HG02973 (cell line): Measurements from ENCODE around the gene LDHAL6A.
"Not testable (repeated sequence)": the region's sequence is repeated elsewhere in the genome, so short reads cannot be mapped to it uniquely, and the experiment has no call there.

ENCODE experiments used
- ATAC-seq: cut with Tn5 transposase; IDR thresholded peaks from one replicate; pipeline ENCODE4 v1.9.1; 2021; ENCODE audit warnings: moderate library complexity; ENCODE audit not compliant: unreplicated experiment

Gene LDHAL6A

GRCh38 chr11:18455686-18456372, at the start of gene LDHAL6A:
Gene LDHAL6A (plus strand): TSS chr11:18455856. CDS start chr11:18456681, 825 bp downstream.
- ATAC-seq = no peak

DNA sequence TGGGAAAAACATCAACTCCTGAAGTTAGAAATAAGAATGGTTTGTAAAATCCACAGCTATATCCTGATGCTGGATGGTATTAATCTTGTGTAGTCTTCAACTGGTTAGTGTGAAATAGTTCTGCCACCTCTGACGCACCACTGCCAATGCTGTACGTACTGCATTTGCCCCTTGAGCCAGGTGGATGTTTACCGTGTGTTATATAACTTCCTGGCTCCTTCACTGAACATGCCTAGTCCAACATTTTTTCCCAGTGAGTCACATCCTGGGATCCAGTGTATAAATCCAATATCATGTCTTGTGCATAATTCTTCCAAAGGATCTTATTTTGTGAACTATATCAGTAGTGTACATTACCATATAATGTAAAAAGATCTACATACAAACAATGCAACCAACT, 48.3 kb upstream of the LDHAL6A start:
- ATAC-seq = not testable (repeated sequence)

GRCh38 chr11:18408558-18409291, 46.9 kb upstream of the LDHAL6A start:
- ATAC-seq = no peak

DNA sequence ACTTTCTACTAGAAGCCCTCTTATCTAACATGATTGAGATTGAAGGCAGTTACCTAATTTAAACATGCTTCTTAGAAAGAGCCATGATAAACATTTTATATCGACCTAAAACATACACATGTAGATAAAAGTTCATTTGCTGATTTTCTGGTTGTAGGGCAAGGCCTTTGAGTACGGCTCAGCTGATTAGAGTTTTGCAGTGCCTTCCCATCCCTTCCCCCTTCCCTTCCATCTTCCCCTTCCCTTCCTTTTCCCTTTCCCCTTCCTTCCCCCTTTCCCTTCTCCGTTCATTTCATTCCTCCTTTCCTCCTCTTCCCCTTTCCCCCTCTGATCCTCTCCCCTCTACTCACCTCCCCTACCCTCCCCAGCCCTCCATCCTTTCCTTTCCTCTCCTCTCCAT, 39.2 kb upstream of the LDHAL6A start:
- ATAC-seq = no peak

GRCh38 chr11:18419040-18419439, 36.6 kb upstream of the LDHAL6A start:
- no peak for ATAC-seq

DNA sequence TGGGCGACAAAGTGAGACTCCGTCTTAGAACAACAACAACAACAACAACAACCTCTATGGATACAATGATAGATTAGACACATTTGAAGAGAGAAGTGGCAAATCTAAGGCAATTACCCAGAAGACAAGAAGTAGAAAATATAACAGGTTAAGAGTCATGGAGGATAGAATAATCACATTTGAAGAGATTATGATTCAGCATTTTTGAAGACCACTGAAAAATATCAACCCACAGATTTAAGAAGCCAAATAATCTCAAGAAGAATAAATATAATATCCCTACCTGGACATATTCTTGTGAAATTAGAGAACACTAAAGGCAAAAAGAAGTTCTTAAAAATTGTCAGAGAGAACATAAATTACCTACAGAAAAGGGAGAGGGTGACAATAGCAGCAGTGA, 35.6 kb upstream of the LDHAL6A start:
- ATAC-seq = no peak

GRCh38 chr11:18427240-18427639, 28.4 kb upstream of the LDHAL6A start:
- no peak for ATAC-seq

- no peak for ATAC-seq
These were observed 26.3 kb upstream of the LDHAL6A start for GRCh38 chr11:18429332-18429731.

GRCh38 chr11:18438691-18439090, 17.0 kb upstream of the LDHAL6A start:
- ATAC-seq = no peak

DNA sequence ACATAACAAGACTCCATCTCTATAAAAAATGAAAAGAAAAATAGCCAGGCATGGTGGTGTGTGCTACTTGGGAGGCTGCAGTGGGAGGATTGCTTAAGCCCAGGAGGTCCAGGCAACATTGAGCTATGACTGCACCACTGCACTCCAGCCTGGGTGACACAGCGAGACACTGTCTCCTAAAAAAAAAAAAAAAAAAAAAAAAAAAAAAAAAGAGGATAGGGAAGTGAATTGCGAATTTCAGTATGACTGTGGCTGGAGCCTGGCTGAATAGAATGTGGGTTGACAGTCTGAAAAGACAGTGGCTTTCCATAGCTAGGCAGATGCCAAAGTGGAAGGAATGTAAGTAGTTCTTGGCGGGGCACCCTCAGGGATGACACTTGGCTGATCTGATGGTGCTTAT, 6.4 kb upstream of the LDHAL6A start:
- no peak for ATAC-seq

DNA sequence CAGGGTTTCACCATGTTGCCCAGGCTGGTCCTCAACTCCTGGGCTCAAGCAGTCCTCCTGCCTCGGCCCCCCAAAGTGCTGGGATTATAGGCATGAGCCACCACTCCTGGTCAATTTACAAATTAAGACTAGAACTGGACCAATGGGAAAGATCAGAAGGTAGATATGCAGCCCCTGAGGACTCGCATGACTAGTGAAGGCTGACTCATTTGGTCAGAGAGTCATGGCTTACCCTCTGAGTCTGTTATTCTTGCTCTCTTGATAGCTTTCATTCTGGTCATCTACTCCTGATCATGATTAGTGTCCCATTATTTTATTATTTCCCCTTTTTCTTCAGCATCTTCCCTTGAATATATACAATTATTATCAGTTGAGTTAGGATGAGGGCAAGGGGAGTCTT, 2.7 kb upstream of the LDHAL6A start:
- ATAC-seq = no peak

- no peak for ATAC-seq
These were observed 1.8 kb downstream of the LDHAL6A start for GRCh38 chr11:18457450-18457849.

DNA sequence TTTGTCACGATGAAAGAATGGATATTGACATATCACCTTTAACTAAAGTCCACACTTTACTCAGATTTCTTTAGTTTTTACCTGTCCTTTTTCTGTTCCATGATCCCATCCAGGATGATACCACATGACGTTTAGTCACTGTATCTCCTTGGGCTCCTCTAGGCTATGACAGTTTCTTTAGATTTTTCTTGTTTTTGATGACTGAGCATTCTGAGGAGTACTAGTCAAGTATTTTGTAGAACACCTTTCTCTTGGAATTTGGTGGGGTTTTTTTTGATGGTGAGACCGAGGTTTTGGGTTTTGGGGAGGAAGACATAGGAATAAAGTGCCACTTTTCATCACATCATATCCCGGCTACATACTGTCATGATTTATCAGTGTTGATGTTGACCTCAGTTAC, 4.0 kb downstream of the LDHAL6A start:
- no peak for ATAC-seq

DNA sequence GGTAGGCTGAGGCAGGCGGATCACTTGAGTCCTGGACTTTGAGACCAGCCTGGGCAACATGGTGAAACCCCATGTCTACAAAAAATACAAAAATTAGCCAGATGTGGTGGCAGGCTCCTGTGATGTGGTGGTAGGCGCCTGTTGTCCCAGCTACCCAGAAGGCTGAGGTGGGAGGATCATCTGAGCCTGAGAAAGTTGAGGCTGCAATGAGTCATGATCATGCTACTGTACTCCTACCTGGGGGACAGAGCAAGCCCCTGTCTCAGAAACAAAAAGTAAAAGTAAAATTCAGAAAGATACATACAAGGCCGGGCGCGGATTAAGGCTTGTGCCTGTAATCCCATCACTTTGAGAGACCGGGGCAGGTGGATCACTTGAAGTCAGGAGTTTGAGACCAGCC, 6.3 kb downstream of the LDHAL6A start:
- no peak for ATAC-seq

- no peak for ATAC-seq
These were observed 7.8 kb downstream of the LDHAL6A start for GRCh38 chr11:18463439-18463838.

- no peak for ATAC-seq
These were observed 10.7 kb downstream of the LDHAL6A start for GRCh38 chr11:18466402-18466801.

GRCh38 chr11:18468059-18468458, 12.4 kb downstream of the LDHAL6A start:
- ATAC-seq = no peak

GRCh38 chr11:18468961-18469360, 13.3 kb downstream of the LDHAL6A start:
- no peak for ATAC-seq

DNA sequence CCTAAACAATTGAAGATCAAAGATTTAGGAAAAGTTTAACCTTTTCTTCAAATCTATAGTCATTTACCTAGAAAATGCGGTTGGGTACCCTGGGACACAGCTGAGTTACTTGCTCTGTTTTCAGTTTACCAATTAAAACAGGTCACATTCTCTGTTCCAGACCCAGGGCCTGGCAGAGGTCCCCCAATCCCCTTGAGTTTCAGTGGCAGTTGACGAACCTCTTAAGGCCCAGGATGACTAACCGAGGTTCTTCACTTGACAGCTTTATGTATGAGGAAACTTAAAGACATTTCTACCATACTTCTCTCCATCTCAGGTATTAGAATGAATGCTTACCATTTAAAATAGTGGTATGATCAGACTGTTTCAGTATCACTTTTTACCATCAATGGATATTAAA, 16.3 kb downstream of the LDHAL6A start:
- ATAC-seq = no peak

GRCh38 chr11:18472587-18472986, 16.9 kb downstream of the LDHAL6A start:
- no peak for ATAC-seq

- ATAC-seq = no peak
These were observed 23.4 kb downstream of the LDHAL6A start for GRCh38 chr11:18479063-18479462.

GRCh38 chr11:18485913-18486528, 30.4 kb downstream of the LDHAL6A start:
- ATAC-seq = no peak
